Measurements from ENCODE around the gene HID1. TPM values are rescaled to one million over a fixed set of nuclear protein-coding genes. Genes with fewer than 3 reads are reported as not detected.

Gene HID1
- total and polyA plus RNA-seq, 2 of the 4 experiments (the other 2 are of a cell fraction) = 0.18 to 1.7 TPM

- Histone ChIP-seq H3K18ac (ENCODE audit: low read depth, low read length) (no peak overlapping the region), H2BK15ac (ENCODE audit: low read depth, low read length) (no peak overlapping the region), H2AK5ac (ENCODE audit: low read depth, low read length) (no peak overlapping the region), H3K4ac (ENCODE audit: low read depth, low read length) (no peak overlapping the region), H3K4me3 (ENCODE audit: insufficient read depth, low read depth, low read length) (no peak overlapping the region), H3K27me3 (ENCODE audit: control insufficient read depth, insufficient read depth, low read length) (peaks cover 50% of the 10 kb centered on the region), H2BK120ac (ENCODE audit: low read depth, low read length) (no peak overlapping the region), H3K27ac (ENCODE audit: insufficient read depth, low read length) (no peak overlapping the region), H4K20me1 (ENCODE audit: insufficient read depth, low read length) (no peaks in the 10 kb centered on the region), H3K4me1 (ENCODE audit: control insufficient read depth, insufficient read depth, low read length) (no peaks in the 10 kb centered on the region), H3K36me3 (ENCODE audit: control insufficient read depth, insufficient read depth, low read length) (no peaks in the 10 kb centered on the region), H4K91ac (ENCODE audit: insufficient read depth, low read depth, low read length) (no peak overlapping the region), H3K9me1 (ENCODE audit: insufficient read depth, low read length) (no peaks in the 10 kb centered on the region), H4K5ac (ENCODE audit: low read depth, low read length) (no peak overlapping the region), H2BK20ac (ENCODE audit: low read depth, low read length) (no peak overlapping the region), H2BK5ac (ENCODE audit: low read depth, low read length, poor library complexity, severe bottlenecking) (no peak overlapping the region), H3K4me2 (ENCODE audit: low read depth, low read length) (no peak overlapping the region), H3K56ac (ENCODE audit: extremely low read depth, insufficient read depth, low read length) (no peak overlapping the region), H4K8ac (ENCODE audit: low read depth in 2 of 2, low read length in 2 of 2) (no peak overlapping the region), H2AFZ (replicated peaks; ENCODE audit: low read length, poor library complexity) (no peak overlapping the region), H3K9ac (ENCODE audit: low read depth, low read length) (no peak overlapping the region), H2AK9ac (replicated peaks; ENCODE audit: low read depth, low read length, poor library complexity) (no peak overlapping the region), H3K9me3 (ENCODE audit: control insufficient read depth, insufficient read depth, low read length) (no peaks in the 10 kb centered on the region), H3K14ac (replicated peaks; ENCODE audit: low read depth, low read length) (no peak overlapping the region), H3K23ac (ENCODE audit: low read depth, low read length) (no peak overlapping the region), H3K79me1 (ENCODE audit: low read depth in 1 of 2, low read length in 2 of 2) (no peaks in the 10 kb centered on the region)
- intact Hi-C loops (cut with micrococcal nuclease) (no loop called here), dilution Hi-C loops (cut with HindIII; ENCODE audit: low sequenced_read_pairs, unreplicated experiment) (no loop called here), in situ Hi-C loops (cut with MboI; ENCODE audit: low sequenced_read_pairs) (loop anchor here (10.0 kb wide), 1 partner anchor 208 kb away; the partner anchor contains the start of gene NHERF1)
- 82% methylated on average over 2 of the region's 11 CpGs; no CpG with 5 or more reads in 1 of the 2 experiments for WGBS, 2 experiments (ENCODE audit: extremely low coverage in 2 of 2, insufficient read length in 1 of 2)
- ChIA-PET CTCF (no interaction called here), POLR2A (ENCODE audit: unreplicated experiment) (no interaction called here)
- TF ChIP-seq SMC3 (IDR thresholded peaks at IDR 0.05; ENCODE audit: low read depth, low read length) (no peak), MAFK (IDR thresholded peaks at IDR 0.05; ENCODE audit: low read depth, low read length) (no peak), USF2 (IDR thresholded peaks at IDR 0.05; ENCODE audit: low read depth, low read length) (no peak), CTCF (conservative IDR thresholded peaks at IDR 0.05; ENCODE audit: low read depth, low read length) (no peak), RAD21 (IDR thresholded peaks at IDR 0.05; ENCODE audit: low read length) (no peak), RCOR1 (IDR thresholded peaks at IDR 0.05; ENCODE audit: insufficient replicate concordance, low read length) (no peak), RFX5 (IDR thresholded peaks at IDR 0.05; ENCODE audit: low read depth, low read length) (no peak), BHLHE40 (IDR thresholded peaks at IDR 0.05; ENCODE audit: low read depth, low read length) (no peak), NFE2L2 (IDR thresholded peaks at IDR 0.05; ENCODE audit: low read depth, low read length) (no peak), CEBPB (IDR thresholded peaks at IDR 0.05; ENCODE audit: low read depth, low read length) (no peak), MXI1 (IDR thresholded peaks at IDR 0.05; ENCODE audit: borderline replicate concordance, low read depth, low read length) (no peak), MAZ (IDR thresholded peaks at IDR 0.05; ENCODE audit: borderline replicate concordance, low read depth, low read length) (no peak), POLR2A (IDR thresholded peaks at IDR 0.05; ENCODE audit: low read depth, low read length) (no peak), CHD1 (IDR thresholded peaks at IDR 0.05; ENCODE audit: low read depth, low read length) (no peak)
- DNase-seq = no peak
- BruUV-seq (replicated peaks) = no TSS peak
- no peak for ATAC-seq (ENCODE audit: low read depth)
Observed at GRCh38 chr17:74953134-74953687, 19.3 kb downstream of the HID1 start.
